ENCODE measurements around the gene CNTNAP4.

- TF ChIP-seq CTCF (IDR thresholded peaks at IDR 0.05; ENCODE audit: borderline replicate concordance, extremely low read depth, low read length, poor library complexity, severe bottlenecking) (no peak), EZH2 (IDR thresholded peaks at IDR 0.05; ENCODE audit: borderline replicate concordance, low read depth, low read length, severe bottlenecking) (no peak)
These were observed 94.2 kb downstream of the CNTNAP4 start for GRCh38 chr16:76371441-76371840.

All from DND-41 (cell line).